GOT3 (cell line): ENCODE results near the gene PRKAG2.
"Not testable (repeated sequence)": the region's sequence is repeated elsewhere in the genome, so short reads cannot be mapped to it uniquely, and the experiment has no call there.

Experiments used
- DNase-seq: peaks from one replicate; lab custom pipeline; 2025; ENCODE audit warnings: mixed read lengths; lab: John Stamatoyannopoulos, UW

Gene PRKAG2

DNA sequence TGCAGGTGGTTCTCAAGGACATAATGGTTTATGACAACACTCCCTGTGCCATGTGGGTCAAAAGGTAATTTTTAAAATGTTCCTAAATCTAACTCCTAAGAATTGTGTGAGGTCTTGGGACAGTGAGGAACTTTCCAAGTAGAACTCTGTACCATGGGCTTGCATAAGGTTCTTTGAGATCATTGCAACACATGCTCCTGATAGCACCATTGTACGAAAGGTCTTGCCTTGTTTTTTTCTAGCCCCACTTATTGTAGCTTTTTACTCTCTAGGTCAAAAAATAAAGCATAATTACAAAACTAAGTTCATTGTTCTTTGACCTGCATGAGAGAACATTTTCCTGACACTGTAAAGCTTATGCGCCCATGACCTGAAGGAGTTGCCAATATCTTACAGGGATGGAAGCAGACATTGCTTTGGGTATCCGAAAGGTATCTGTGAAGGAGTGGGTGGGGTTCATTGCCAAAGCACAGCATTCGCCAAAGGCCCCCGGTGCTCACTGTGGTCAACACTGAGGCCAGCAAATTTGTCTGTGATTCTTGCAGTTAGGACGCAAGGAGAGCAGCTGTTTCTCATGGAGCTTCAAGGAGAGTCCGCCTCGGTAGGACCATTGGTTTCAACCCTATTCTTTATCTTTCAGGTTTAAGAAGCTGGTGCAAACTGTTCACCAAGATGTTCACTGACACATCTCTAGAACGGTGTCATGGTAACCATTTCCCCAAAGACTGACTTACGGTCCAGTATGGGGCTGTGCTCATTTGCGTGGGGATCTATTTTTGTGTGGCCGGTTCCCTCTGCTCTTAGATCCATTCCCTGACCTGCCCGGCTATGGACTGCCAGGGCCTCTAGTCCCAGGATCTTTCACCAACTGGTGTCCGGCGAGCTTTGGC is 7.6 kb upstream of the PRKAG2 start:
- no peak for DNase-seq

DNA sequence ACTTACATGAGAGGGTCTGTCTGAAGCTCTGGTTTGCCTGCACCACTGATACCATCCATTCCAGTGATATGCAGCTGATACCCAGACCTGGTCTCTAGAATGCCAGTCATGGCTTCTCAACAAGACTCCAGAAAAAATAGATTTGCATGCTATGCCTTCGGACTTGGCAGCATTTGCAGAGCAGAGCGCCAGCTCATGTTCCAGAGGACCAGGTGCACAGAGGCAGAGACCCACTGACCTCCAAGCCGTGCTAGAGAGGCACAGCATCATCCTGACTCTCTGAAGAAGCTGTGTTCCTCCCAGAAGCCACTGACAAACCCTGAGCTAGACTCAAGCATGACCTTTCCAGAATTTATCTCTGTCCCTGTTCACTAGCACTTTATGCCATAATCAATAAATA is 6.9 kb upstream of the PRKAG2 start:
- no peak for DNase-seq

- DNase-seq = no peak
Measured at GRCh38 chr7:151882734-151883133, 5.8 kb upstream of the PRKAG2 start.

DNA sequence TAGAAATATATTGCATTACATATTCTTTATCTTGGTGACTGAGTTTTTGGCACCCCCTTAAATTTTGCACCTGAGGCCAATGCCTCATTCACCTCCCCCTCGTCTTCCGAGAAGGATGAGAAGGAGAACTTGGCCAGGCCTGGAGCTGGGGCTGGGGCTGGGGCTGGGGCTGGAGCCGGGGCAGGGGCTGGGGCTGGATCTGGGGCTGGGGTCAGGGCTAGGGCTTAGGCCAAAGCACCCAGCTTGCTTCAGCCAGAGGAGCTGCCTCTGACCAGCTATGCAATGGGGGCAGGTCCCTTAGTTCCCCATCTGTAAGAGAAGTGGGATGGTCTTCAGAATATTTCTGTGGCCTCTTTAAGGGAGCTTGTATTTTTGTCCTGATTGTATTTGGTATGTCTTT is 3.8 kb upstream of the PRKAG2 start:
- no peak for DNase-seq

DNA sequence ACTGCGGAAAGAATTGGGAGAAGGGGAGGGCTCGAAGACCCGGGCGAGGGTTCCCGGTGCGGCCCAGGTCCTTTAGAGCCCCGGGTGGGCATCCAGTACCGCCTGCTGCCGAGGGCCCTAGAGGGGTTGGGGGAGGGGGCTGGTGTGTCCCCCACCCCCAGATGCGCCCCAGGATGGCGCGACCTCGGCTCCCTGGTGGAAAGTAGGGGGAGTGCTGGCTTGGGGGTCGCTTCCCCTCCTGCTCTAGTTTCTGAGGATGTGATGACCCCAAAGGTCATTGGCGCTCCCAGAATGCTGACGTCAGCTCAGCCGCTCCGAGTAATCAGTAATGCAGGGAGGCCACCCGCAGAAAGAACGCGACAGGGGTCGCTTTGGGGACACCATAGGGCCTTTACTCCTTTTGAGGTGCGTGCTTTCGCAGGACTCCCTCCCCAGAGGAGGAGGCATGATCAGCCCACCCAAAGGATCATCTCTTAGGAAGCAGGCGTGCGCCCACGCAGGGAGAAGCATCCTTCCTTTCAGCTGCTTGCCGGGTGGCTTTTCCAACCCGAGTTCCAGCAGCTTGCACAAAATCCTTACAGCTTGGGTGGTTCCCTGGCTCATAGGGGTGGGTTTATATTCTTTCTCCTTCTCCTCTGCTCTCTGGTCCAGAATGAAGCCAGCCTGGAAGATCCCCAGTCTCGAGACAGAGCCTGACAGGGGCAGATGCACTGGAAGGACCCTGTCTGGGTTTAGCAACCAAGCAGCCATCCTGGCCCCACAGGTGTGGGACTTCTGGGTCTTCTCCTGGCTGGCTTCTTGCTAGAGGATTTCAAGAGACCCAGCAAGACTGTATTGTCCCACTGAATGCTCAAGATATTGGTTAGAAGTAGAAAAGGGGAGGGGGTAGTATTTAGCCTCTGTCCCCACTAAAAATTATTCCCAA is 1.3 kb upstream of the PRKAG2 start:
- DNase-seq = no peak

DNA sequence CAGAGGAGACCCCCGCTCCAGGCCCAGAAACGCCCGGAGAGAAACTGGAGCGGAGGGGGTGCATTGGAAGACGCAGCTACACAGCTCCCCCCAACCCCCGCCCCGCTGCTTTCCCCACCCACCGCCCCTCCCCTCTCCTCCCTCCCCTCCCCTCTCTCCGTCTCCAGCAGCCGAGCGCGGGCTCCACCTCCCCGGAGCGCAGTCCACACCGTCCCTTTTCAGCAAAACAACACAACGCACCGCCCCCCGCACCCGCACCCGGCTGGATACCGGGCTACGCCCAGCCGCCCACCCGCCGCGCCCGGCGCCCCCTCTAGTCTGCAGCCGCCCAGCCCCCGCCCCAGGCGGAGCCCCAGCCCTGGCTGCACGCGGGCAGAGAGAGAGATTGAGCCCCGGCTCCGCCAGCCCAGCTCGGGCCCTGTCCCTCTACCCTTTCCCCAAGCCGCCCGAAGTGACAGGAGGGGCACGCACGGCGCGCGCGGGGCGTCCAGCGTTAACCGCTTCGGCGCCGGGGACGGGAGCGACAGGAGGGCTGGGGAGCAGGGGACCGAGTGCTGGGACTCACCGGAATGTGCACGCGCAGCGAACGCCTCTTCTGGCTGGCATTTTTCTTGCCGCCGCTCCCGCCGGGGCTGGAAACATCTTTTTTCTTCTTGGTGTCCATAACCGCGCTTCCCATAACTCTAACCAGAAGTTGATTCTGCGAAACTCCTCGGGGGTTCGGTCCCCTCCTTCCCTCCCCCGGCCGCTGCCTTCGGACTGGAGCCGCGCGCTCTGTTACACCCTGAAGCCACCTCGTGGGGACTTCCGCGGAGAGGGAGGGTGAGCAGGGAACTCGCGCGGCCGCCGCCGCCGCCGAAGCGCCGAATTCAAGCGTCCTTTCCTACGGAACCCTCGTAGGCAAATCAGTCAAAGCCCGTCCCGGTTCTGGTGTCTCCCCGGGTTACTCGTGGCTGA is 695 bp downstream of the PRKAG2 start:
- no peak for DNase-seq

GRCh38 chr7:151874479-151874878 is 2.4 kb downstream of the PRKAG2 start:
- not testable (repeated sequence) for DNase-seq

- no peak for DNase-seq
Measured at GRCh38 chr7:151873402-151873965, 3.4 kb downstream of the PRKAG2 start.

DNA sequence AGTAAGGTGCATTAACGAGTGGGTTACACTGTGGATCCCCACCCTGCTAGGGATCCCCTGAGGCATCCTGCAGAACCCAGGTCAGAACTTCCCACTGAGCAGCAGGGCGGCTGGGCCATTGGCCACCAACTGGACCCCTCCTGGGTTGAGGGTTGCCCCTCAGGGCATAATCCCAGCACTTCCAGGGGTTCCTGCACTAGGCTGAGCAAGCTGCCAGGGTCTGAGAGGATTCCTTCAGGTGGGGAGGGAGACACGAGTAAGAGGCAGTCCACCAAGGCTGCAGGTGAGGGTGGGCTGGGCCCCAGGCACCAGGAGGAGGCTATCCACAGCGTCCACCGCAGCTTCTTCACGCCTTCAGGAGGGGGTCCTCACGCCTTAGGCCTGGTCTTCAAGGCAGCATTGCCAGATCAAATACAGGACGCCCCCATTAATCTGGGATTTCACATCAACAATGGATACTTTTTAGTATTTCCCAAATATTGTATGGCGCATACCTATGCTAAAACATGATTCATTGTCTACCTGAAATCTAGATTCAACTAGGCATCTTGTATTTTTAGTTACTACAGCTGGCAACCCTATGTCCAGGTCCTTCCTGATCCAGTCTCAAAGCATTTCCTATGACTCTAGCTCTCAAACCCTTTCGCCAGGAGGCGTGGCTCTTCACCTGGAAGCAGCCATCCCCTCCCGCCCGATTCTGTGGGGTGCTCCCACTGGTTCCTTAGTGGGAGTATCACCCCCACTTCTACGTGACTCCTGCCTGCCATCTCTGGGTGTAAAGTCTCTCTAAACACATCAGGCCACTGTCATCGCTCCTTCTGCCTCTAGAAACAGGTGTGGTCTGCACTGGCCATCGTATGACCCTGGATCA is 4.1 kb downstream of the PRKAG2 start:
- no peak for DNase-seq

DNA sequence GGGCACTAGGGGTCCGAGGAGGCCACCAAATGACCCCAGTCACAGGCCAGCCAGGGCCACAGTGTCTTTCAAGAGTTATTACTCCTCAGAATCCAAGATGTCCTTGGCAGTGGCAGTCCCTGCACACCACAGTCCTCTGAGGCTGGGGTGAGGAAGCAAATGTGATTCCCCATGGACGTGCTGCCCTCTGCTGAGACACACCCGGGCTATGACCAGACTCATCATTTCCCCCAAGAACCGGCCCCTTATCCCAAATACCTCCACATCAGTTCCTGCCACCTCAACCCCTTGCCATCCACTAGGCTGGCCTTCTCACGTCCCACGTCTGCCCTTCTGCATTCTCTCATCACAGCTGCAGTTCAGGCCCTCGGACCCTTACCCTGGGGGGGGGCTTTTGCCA is 5.0 kb downstream of the PRKAG2 start:
- no peak for DNase-seq

GRCh38 chr7:151871189-151871735 is 5.7 kb downstream of the PRKAG2 start:
- no peak for DNase-seq

GRCh38 chr7:151869968-151870918 is 6.7 kb downstream of the PRKAG2 start:
- no peak for DNase-seq

DNA sequence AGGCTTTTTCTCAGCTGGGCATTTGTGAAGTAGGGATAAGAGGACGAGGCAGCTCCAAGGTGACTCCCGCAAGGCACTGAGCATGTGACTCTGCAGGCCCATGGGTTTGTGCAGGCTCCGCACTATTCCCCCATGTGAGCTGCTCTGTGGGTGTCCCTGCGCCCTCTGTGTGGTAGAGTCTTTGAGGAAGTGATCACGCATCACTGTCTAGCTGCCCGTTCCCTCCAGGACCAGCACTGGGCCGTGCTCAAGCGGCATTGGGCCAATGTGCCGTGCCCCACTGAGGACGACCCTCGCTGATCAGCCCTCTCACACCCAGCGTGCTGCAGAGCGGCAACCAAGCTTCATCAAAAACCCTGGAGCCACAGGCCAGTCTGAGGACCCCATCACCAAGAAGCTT is 7.5 kb downstream of the PRKAG2 start:
- no peak for DNase-seq

GRCh38 chr7:151869109-151869428 is 7.8 kb downstream of the PRKAG2 start:
- DNase-seq = no peak

GRCh38 chr7:151868396-151869108 is 8.4 kb downstream of the PRKAG2 start:
- DNase-seq = no peak

- DNase-seq = no peak
Measured at GRCh38 chr7:151867912-151868311, 9.0 kb downstream of the PRKAG2 start.

- DNase-seq = no peak
Measured at GRCh38 chr7:151866761-151867655, 9.9 kb downstream of the PRKAG2 start.
